K562 (cell line): ENCODE measurements around the gene FERMT3. TPM values are rescaled to one million over a fixed set of nuclear protein-coding genes. Genes with fewer than 3 reads are reported as not detected.

ENCODE experiments used
- FOXM1 ChIP-seq, 2 experiments: fragments of 450-650 bp in 1 of 2; sonication (generic) in 1 of 2; formaldehyde crosslinking in 1 of 2; IDR thresholded peaks; 2 replicates each; pipeline versions ENCODE4 v1.6.1 to v1.9.0; 2017 to 2022; ENCODE audit warnings: low read depth in 2 of 2, mild to moderate bottlenecking in 2 of 2, missing genetic modification reagents in 1 of 2, moderate library complexity in 1 of 2
- GTF2E2 ChIP-seq: fragments of 200-800 bp; sonication (Bioruptor generic); IDR thresholded peaks from 2 replicates; pipeline ENCODE4 v1.6.1; 2016; ENCODE audit warnings: missing genetic modification characterization, missing compliant biosample characterization
- HCFC1 ChIP-seq: IDR thresholded peaks from 2 replicates; pipeline ENCODE4 v1.6.1; 2012; ENCODE audit warnings: low read depth, low read length, improper control_type of control experiment
- HNRNPL ChIP-seq: fragments of 200-400 bp; formaldehyde crosslinking; IDR thresholded peaks from 2 replicates; pipeline ENCODE4 v1.6.1; 2017; ENCODE audit warnings: low read depth, mild to moderate bottlenecking, low read length
- MAZ ChIP-seq, 2 experiments: fragments of 450-650 bp in 1 of 2; sonication (generic) in 1 of 2; formaldehyde crosslinking; IDR thresholded peaks in 1 of 2; conservative IDR thresholded peaks in 1 of 2; 2 replicates each; pipeline versions ENCODE4 v1.4.0 to v1.5.0; 2020; ENCODE audit warnings: mild to moderate bottlenecking in 1 of 2, missing genetic modification reagents in 1 of 2
- MEIS2 ChIP-seq: fragments of 450-650 bp; IDR thresholded peaks from 2 replicates; pipeline ENCODE4 v1.6.1; 2014; ENCODE audit warnings: mild to moderate bottlenecking; ENCODE audit not compliant: partially characterized antibody
- MXI1 ChIP-seq: IDR thresholded peaks from 2 replicates; pipeline ENCODE4 v1.6.1; 2011; ENCODE audit warnings: low read depth, mild to moderate bottlenecking, improper control_type of control experiment, low read length
- MYC ChIP-seq, 2 experiments: fragments of 250-450 bp in 1 of 2; sonication (Bioruptor Pico) in 1 of 2; IDR thresholded peaks; 2 replicates each; pipeline versions ENCODE4 v1.5.1 to v1.6.1; 2012 to 2021; ENCODE audit warnings: low read depth in 2 of 2, borderline replicate concordance in 1 of 2, improper control_type of control experiment in 1 of 2, low read length in 1 of 2, mild to moderate bottlenecking in 1 of 2, moderate library complexity in 1 of 2
- NRF1 ChIP-seq, 2 experiments: fragments of 450-650 bp; IDR thresholded peaks in 1 of 2; conservative IDR thresholded peaks in 1 of 2; 2 replicates each; pipeline ENCODE4 v1.6.1; 2014; ENCODE audit warnings: mild to moderate bottlenecking in 2 of 2
- PHF8 ChIP-seq: fragments of 200-600 bp; sonication (generic); IDR thresholded peaks from 2 replicates; pipeline ENCODE4 v1.6.1; 2012; ENCODE audit warnings: mixed run types, mild to moderate bottlenecking, inconsistent platforms, low read length, moderate library complexity, borderline replicate concordance
- POLR2AphosphoS5 ChIP-seq: IDR thresholded peaks from 2 replicates; pipeline ENCODE4 v1.6.1; 2011; ENCODE audit warnings: mild to moderate bottlenecking, low read depth, low read length, moderate library complexity; ENCODE audit not compliant: control insufficient read depth, insufficient read depth
- SMAD3 ChIP-seq: fragments of 450-650 bp; formaldehyde crosslinking; conservative IDR thresholded peaks from 2 replicates; pipeline ENCODE4 v1.4.0; 2020; ENCODE audit warnings: mild to moderate bottlenecking
- TARDBP ChIP-seq: fragments of 450-650 bp; IDR thresholded peaks from 2 replicates; pipeline ENCODE4 v1.6.1; 2016
- VEZF1 ChIP-seq: fragments of 200-800 bp; sonication (Bioruptor generic); IDR thresholded peaks from 2 replicates; pipeline ENCODE4 v1.6.1; 2017; ENCODE audit warnings: missing genetic modification characterization, missing compliant biosample characterization
- ZEB2 ChIP-seq: fragments of 450-650 bp; IDR thresholded peaks from 2 replicates; pipeline ENCODE4 v1.6.1; 2016
- ZNF23 ChIP-seq: fragments of 250-450 bp; sonication (Bioruptor Pico); IDR thresholded peaks from 2 replicates; pipeline ENCODE4 v1.4.0; 2020; ENCODE audit warnings: mild to moderate bottlenecking
- ZNF561 ChIP-seq: fragments of 450-650 bp; formaldehyde crosslinking; conservative IDR thresholded peaks from 2 replicates; pipeline ENCODE4 v1.4.0; 2020; ENCODE audit warnings: mild to moderate bottlenecking, moderate library complexity
- ZNF586 ChIP-seq: fragments of 450-650 bp; formaldehyde crosslinking; conservative IDR thresholded peaks from 2 replicates; pipeline ENCODE4 v1.4.0; 2020; ENCODE audit warnings: mild to moderate bottlenecking, moderate library complexity
- ZNF75A ChIP-seq: fragments of 450-650 bp; formaldehyde crosslinking; IDR thresholded peaks from 2 replicates; pipeline ENCODE4 v1.4.0; 2020; ENCODE audit warnings: mild to moderate bottlenecking
- polyA plus RNA-seq, 8 experiments: library from polyadenylated mRNA; depleted of rRNA in 4 of 8; stranded (reverse) in 5 of 8; unstranded in 3 of 8; fragments of >200 nt; fragmentation: Nextera tagmentation in 2 of 8; fragmentation: Illumina TruSeq in 1 of 8; extraction: Ambion mirVana in 2 of 8; extraction: Trizol in 1 of 8; gene quantifications; 2 replicates each; pipeline versions ENCODE4 v1.2.1 to v1.2.3, GENCODE V29; 2011 to 2014; ENCODE audit warnings: inconsistent platforms in 1 of 8, missing spikeins in 1 of 8
- total RNA-seq, 7 experiments: library from RNA; depleted of rRNA in 6 of 7; stranded (reverse); fragments of >200 nt in 6 of 7; fragmentation: Illumina TruSeq in 2 of 7; extraction: Trizol in 2 of 7; gene quantifications; 2 replicates each; pipeline versions ENCODE4 v1.2.1 to v1.2.3, GENCODE V29; 2011 to 2021; ENCODE audit warnings: low replicate concordance in 1 of 7
- TF ChIP-seq, protein P1 (sequence below): fragments of 450-650 bp; IDR thresholded peaks from 2 replicates; pipeline ENCODE4 v1.7.1; 2018; ENCODE audit warnings: mild to moderate bottlenecking, low read depth; ENCODE audit not compliant: partially characterized antibody
- TF ChIP-seq, protein P2 (sequence below): fragments of 250-450 bp; sonication (Bioruptor Pico); IDR thresholded peaks from 2 replicates; pipeline ENCODE4 v1.5.1; 2021; ENCODE audit warnings: mild to moderate bottlenecking

The FERMT3 gene
- total and polyA plus RNA-seq, 9 of the 15 experiments (the other 6 are each of a cell fraction or from before 2014, with no cell fraction given): 3.2 to 275 (median 79.7) TPM

DNA sequence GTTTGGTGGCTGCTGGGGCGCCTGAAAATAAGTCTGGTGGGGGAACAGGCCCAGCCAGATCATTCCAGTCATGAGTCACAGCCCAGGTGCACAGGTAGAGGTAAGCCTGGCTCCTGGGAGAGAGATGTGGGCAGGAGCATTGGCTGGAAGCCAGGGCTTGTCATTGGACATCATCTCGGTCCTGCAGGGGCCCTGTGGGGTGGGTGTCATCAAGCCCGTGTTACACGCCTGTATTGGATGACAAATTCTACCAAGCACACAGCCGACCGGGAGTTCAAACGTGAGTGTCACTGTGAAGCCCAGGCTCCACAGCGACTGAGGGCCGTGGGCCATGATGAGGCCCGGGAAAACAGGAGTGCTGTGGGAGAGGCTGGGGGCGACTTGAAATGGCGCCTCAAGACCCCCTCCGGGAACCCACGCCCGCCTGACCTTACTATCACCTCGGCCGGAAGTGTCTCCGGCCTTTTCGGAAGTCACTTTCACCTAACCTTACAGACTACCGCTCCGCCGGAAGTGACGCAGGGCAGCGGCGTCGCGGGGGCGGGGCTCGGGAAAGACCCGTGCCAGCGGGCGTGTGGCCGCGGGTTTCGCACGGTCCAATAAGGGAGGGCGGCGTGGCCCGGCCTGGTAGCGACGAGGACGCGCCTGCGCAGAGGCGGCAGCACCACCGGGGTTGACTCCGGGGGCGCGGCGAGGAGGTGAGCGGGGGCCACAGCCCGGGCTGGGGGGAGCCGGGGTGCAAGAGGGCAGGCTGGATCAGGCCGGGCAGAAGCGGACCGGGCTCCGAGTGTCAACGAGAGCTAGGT, 34.1 kb downstream of the FERMT3 start, which contains the start of gene FKBP2 (continued):
- TF ChIP-seq VEZF1 (peak; percentile 79), HNRNPL (0 out of 2 replicates have a peak, but pooled peaks have one; percentile 53), PHF8 (peak; percentile 88; the same call in 1 of the 2 replicates), MXI1 (0 out of 2 replicates have a peak, but pooled peaks have one; percentile 4), FOXM1 (IDR thresholded peaks at IDR 0.05; ENCODE audit: low read depth) (peak; percentile 86), FOXM1 (CRISPR knock-in tag; IDR thresholded peaks at IDR 0.05; ENCODE audit: low read depth) (no peak; the same call in 1 of the 2 replicates), TARDBP (no peak; the same call in 1 of the 2 replicates), ZNF75A (CRISPR knock-in tag) (peak; percentile 25; the same call in 1 of the 2 replicates), ZNF23 (CRISPR knock-in tag) (peak; percentile 70; the same call in 1 of the 2 replicates), HCFC1 (peak; percentile 66), MEIS2 (peak; percentile 77), ZNF586 (0 out of 2 replicates have a peak, but pooled peaks have one; percentile 58), GTF2E2 (tag) (peak; percentile 77), ZEB2 (peak; percentile 91), SMAD3 (CRISPR knock-in tag) (peak; percentile 69; the same call in 1 of the 2 replicates), POLR2AphosphoS5 (peak; percentile 88), MAZ (CRISPR knock-in tag; conservative IDR thresholded peaks at IDR 0.05 in 1 of 2, IDR thresholded peaks at IDR 0.05 in 1 of 2) (peak in 1 of 2 experiments; percentile 11; a peak in 2 of 4 replicates), ZNF561 (CRISPR knock-in tag) (0 out of 2 replicates have a peak, but pooled peaks have one; percentile 28), NRF1 (conservative IDR thresholded peaks at IDR 0.05 in 1 of 2, IDR thresholded peaks at IDR 0.05 in 1 of 2) (peak; percentile 98), MYC (IDR thresholded peaks at IDR 0.05; ENCODE audit: low read depth, low read length) (peak; percentile 79), MYC (CRISPR knock-in tag; IDR thresholded peaks at IDR 0.05; ENCODE audit: borderline replicate concordance, low read depth) (peak; percentile 91; the same call in 1 of the 2 replicates)
- TF ChIP-seq, protein P1, sequence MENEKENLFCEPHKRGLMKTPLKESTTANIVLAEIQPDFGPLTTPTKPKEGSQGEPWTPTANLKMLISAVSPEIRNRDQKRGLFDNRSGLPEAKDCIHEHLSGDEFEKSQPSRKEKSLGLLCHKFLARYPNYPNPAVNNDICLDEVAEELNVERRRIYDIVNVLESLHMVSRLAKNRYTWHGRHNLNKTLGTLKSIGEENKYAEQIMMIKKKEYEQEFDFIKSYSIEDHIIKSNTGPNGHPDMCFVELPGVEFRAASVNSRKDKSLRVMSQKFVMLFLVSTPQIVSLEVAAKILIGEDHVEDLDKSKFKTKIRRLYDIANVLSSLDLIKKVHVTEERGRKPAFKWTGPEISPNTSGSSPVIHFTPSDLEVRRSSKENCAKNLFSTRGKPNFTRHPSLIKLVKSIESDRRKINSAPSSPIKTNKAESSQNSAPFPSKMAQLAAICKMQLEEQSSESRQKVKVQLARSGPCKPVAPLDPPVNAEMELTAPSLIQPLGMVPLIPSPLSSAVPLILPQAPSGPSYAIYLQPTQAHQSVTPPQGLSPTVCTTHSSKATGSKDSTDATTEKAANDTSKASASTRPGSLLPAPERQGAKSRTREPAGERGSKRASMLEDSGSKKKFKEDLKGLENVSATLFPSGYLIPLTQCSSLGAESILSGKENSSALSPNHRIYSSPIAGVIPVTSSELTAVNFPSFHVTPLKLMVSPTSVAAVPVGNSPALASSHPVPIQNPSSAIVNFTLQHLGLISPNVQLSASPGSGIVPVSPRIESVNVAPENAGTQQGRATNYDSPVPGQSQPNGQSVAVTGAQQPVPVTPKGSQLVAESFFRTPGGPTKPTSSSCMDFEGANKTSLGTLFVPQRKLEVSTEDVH: peak; percentile 85
- TF ChIP-seq, protein P2, sequence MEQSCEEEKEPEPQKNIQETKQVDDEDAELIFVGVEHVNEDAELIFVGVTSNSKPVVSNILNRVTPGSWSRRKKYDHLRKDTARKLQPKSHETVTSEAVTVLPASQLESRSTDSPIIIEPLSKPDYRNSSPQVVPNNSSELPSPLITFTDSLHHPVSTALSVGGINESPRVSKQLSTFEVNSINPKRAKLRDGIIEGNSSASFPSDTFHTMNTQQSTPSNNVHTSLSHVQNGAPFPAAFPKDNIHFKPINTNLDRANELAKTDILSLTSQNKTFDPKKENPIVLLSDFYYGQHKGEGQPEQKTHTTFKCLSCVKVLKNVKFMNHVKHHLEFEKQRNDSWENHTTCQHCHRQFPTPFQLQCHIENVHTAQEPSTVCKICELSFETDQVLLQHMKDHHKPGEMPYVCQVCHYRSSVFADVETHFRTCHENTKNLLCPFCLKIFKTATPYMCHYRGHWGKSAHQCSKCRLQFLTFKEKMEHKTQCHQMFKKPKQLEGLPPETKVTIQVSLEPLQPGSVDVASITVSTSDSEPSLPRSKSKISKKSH: no peak
